GM18499 (cell line): Measurements from ENCODE around the gene MCRS1.

Experiments
- ATAC-seq: cut with Tn5 transposase; IDR thresholded peaks from one replicate; pipeline ENCODE4 v1.9.1; 2021; ENCODE audit warnings: moderate number of reproducible peaks; ENCODE audit not compliant: insufficient read depth, unreplicated experiment

MCRS1 gene

GRCh38 chr12:49557187-49557916 is 10.6 kb downstream of the MCRS1 start:
- no peak for ATAC-seq

DNA sequence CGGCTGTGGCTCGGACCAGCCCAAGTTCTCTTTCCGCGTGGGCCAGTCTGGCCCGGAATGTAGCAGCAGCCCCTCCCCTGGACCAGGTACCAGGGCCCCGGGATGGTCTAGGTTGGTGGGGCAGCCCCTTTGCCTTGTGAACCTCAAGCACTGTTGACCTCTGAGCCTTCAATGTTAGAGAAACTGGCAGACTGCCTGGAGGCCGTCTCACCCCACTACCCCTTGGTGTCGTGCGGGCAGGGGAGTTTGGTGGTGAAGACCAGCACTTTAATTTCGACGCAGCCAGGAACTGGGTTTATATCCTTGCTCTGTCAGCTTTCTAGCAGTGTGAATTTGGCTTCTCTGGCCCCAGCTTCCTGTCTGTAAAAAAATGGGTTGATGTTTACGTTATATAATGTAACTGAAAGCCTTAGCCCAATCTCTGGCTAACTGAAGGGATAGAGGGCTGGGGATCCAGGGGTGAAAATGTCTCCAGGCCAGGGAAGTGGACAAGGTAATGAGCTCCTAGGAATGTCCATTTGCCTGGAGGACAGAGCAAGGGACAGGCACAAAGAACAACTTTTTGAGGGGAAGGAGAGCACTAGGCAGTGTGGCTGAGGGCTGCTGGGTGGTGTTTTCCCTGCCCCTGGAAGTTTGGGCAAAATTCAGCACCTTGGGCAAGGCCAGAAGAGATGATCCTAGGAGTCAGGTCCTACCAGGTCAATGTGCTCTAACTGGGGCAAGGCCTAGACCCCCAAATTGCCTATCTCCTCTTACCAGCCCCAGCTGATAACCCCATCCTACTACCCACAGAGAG is 11.4 kb downstream of the MCRS1 start:
- ATAC-seq = no peak

DNA sequence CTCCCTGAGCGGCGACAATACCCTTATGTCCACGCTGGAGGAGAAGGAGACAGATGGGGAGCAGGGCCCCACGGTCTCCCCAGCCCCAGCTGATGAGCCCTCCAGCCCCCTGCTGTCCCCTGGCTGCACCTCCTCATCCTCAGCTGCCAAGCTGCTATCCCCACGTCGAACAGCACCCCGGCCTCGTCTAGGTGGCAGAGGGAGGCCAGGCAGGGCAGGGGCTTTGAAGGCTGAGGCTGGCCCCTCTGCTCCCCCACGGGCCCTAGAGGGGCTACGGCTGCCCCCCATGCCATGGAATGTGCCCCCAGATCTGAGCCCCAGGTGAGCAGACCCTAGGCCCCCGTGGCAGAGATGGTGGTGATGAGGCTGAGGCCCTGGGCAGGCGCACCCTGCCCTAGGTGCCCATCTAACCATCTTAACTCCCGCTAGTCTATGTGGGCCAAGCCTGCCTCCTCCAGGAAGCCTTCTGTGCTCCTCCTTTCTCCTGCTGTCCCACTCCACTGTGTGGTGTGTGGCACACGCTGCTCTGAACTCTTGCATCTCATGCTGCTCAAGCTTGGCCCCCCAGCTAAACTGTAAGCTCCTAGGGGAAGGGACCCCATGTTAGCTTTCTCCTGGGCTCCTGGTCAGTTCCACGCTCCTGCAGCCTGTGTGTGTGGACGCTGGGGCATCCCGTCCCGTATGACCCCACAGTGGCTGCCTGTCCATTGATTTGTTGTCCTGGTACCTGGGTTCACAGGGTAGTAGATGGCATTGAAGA is 12.1 kb downstream of the MCRS1 start:
- no peak for ATAC-seq

DNA sequence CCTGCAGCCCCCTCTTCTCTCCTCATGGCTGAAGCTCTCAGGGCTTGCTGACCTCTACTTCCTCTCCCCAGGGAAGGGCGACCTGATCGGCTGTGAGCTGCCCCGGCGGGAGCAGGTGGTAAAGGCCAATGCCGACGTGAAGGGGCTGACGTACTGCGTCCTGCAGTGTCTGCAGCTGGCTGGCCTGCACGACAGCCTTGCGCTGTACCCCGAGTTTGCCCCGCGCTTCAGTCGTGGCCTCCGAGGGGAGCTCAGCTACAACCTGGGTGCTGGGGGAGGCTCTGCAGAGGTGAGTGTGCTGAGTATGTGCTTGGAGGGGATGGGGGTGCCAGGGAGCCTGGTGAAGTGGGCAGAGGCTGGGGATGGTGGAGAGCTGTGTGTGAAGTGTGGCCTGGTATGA is 13.7 kb downstream of the MCRS1 start:
- ATAC-seq = no peak

DNA sequence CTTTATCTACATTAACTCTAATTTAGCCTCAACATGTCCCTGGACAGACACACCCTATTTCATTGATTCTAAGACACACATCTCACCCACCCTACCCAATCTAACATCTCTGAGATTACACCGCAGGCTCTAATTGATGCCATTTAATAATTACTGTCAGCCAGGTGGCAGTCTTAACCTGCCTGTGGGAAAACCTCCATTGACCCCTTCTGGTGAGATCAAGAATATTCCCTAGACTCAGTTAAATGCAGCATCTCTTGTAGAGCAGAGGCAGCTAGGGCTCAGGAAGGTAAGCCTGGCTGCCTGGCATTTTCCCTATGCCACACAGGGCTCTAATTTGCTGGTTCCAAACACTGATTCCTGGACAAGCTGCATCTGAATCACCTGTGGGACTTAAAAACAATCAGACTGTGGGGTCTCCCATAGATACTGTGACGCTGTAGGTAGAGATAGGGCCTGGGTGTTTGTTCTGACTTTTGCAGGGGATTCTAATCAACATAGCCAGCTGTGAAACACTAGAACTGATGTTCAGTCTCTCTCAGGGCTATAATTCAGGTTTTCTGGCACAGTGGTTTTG is 14.3 kb downstream of the MCRS1 start:
- ATAC-seq = no peak

DNA sequence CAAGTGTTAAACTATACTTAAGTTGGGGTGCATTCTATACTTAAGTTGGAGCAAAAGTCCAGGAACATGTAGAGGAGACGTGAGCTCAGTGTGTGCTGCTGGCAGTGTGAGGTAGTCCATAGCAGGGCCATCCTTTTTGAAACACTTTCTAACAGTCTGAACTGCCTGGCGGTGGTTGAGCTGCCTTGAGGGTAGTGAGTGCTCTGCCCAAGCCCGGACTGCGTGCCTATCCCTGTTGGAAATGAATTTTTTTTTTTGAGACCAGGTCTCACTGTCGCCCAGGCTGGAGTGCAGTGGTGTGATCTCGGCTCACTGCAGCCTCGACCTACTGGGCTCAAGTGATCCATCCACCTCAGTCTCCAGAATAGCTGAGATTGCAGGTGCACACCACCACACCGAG is 15.0 kb downstream of the MCRS1 start:
- no peak for ATAC-seq

- no peak for ATAC-seq
Measured at GRCh38 chr12:49552425-49552824, 15.5 kb downstream of the MCRS1 start.

DNA sequence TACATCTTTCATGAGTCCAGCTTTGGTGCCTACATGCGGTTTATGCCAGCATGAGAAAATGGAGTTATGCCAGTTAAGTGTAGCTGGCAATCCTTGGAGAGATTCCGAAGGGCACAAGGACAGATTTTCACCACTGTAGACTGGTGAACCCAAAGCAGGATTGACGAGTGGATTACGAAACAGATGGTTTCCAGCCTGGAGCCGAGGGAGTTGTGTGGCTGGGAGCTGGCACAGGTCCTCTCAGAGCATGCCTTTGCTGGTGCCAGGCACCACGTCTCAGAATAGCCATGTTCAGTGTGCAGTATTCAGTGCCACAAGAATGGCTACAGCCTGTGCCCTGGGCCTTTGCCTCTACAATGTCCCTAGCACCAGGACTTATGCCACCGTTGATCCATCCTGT is 15.9 kb downstream of the MCRS1 start:
- ATAC-seq = no peak

DNA sequence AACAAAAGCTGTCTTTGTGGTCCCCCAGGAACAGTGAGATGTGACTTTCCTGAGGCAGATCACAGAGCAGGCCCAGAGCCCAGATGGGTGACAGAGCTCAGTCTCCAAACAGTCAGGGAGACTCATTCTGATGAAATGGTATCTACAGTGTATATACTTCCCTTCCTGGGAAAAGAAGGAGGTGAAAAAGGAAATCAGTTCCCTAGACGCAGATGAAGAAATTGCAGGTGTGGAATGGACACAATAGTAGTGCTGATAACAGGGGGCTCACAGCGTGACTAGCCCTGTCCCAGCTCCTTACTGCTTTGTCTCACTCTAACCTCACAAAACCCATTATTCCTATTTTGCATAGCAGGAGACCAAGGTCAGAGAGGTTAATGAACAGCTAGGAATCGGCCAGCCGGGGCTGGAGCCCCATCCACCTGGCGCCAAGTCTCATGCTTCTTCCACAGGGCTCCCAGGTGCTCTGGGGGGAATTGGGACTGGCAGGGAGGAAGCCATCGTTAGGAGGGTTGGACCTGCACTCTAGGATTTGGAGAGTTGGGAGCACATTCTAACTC is 17.2 kb downstream of the MCRS1 start:
- no peak for ATAC-seq

- no peak for ATAC-seq
Measured at GRCh38 chr12:49549735-49550692, 17.9 kb downstream of the MCRS1 start.

- ATAC-seq = no peak
Measured at GRCh38 chr12:49548822-49549648, 18.9 kb downstream of the MCRS1 start.

DNA sequence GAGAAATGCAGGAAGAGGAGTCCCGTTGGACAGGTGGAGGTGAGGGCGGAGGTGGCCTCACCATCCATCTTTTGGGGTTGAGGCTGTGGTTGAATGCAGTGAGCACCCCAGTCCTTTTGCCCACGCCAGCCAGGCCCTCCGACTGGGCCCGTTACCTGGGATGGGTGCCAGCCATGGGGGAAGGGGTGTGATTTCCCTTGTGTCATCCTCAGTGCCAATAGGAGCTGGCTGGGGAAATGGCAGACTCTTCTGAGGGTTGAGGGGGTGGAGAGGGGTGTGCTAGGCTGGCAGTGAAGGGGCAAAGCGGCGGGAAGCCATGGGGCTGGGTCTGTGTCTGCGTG is 19.5 kb downstream of the MCRS1 start:
- no peak for ATAC-seq

DNA sequence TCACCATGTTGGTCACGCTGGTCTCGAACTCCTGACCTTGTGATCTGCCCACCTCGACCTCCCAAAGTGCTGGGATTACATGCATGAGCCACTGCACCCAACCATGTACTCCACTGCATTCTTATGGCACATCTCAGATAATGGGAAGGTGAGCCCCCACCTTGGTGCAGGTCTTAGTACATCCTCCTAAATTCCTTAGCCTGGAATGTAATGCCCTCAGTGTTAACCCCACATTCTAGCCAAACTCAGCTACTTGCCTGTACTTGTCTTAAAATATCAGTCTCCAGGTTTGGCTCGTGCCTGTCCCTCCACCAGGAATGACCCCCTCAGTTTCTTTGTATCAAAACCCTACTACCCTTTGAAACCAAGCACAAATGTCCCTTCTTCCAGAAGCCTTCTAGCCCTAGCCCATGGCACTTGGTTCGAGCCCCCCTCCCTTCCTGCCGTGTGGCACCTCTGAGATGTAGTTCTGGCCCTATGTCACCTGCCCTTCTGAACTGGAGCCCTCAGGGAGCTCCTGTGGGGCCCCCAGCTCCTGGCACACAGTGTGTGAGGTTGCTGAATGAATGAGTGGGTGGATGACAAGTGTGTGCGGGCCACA is 20.8 kb downstream of the MCRS1 start:
- no peak for ATAC-seq

GRCh38 chr12:49546481-49546880 is 21.5 kb downstream of the MCRS1 start:
- no peak for ATAC-seq

DNA sequence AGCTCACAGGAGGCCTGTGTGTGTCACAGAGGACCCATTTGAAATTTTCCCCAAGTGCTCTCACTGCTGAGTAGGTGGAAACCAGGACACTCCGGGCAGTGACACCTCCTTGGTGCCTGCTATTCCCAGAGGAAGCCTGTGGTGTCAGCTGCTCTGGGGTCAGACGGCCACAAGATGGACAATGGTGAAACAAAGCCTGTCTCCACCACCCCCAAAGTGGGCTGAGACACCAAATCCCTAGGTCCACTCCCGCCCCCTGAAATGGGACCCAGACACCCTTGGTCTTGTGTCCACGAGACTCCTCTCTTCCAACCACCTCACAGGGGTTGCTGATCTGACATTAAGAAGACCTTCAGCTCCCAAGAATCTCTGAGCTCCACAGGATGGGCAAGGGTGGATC is 22.1 kb downstream of the MCRS1 start:
- ATAC-seq = no peak

DNA sequence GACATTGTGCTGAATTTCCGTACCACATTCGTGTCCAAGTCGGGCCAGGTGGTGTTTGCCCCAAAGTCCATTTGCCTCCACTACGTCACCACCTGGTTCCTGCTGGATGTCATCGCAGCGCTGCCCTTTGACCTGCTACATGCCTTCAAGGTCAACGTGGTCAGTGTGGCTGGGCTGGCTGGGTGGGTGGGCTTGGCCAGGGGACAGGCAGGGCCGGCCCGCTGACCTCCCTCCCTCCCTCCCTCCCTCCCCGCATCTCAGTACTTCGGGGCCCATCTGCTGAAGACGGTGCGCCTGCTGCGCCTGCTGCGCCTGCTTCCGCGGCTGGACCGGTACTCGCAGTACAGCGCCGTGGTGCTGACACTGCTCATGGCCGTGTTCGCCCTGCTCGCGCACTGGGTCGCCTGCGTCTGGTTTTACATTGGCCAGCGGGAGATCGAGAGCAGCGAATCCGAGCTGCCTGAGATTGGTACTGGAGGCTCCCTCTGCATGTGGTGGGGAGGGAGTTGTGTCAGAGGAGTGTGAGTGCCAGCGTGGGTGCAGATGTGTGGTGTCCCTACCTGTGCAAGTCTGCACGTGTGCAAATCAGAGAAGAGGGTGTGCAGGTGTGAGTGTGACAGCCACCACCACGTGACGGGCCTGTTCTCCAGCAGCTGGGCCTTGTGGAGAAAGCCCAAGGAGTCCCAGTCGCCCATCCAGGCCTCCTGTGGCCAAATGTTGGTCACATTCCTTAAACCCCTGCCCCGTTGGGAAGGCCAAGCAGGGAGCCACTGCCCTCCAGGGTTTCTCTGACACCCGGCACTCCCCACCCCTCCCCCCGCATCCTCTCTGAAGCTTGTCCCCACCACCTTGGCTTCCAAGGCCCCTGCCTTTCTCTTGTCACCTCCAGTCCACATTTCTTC is 23.8 kb downstream of the MCRS1 start:
- no peak for ATAC-seq

GRCh38 chr12:49543221-49543913 is 24.6 kb downstream of the MCRS1 start:
- ATAC-seq = no peak
